BLaER1 treated with 17β-estradiol and CSF1 and Interleukin-3, amounts not matched to agents 10 nM and 100 nM (cell line): ENCODE measurements around the gene METTL22.

Source experiments
- H3K27ac ChIP-seq, 11 experiments: shearing (Covaris generic); formaldehyde crosslinking; 2 replicates each; pipeline ENCODE4 v1.8.1; 2022
- H3K27me3 ChIP-seq, 11 experiments: shearing (Covaris generic); formaldehyde crosslinking; 2 replicates each; pipeline ENCODE4 v1.8.1; 2022
- H3K36me3 ChIP-seq, 11 experiments: shearing (Covaris generic); formaldehyde crosslinking; 2 replicates each; pipeline ENCODE4 v1.8.1; 2022
- H3K4me1 ChIP-seq, 10 experiments: shearing (Covaris generic); formaldehyde crosslinking; 2 replicates each; pipeline ENCODE4 v1.8.1; 2022
- H3K4me2 ChIP-seq, 11 experiments: shearing (Covaris generic); formaldehyde crosslinking; 2 replicates each; pipeline ENCODE4 v1.8.1; 2022
- H3K4me3 ChIP-seq, 10 experiments: shearing (Covaris generic); formaldehyde crosslinking; 2 replicates each; pipeline ENCODE4 v1.8.1; 2022
- H3K9ac ChIP-seq, 11 experiments: shearing (Covaris generic); formaldehyde crosslinking; 2 replicates each; pipeline ENCODE4 v1.8.1; 2022
- H3K9me3 ChIP-seq, 11 experiments: shearing (Covaris generic); formaldehyde crosslinking; replicated peaks in 1 of 11; 2 replicates each; pipeline ENCODE4 v1.8.1; 2022
- H4K20me1 ChIP-seq, 11 experiments: shearing (Covaris generic); formaldehyde crosslinking; 2 replicates each; pipeline ENCODE4 v1.8.1; 2022
- Cebpa-rat ChIP-seq, 11 experiments: shearing (Covaris generic); IDR thresholded peaks; 2 replicates each; pipeline ENCODE4 v1.8.1; 2022

Gene METTL22

DNA sequence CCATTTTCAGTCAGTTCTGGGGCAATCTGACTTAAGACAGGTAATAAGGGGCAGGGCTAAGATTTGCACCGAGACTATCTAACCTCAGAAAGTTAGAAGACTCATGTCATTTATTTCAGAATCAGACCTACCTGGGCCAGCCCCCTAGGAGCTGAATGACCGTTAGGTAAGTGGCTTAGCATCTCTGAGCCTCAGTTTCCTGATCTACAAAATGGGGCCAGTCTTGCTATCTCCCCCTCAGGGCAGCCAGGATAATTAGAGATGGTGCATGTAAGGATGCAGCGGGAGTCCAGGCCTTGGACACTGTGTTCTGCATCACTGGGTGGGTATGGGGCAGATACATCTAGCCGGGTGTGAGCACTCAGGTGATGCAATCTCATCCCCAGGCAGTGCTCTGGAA is 10.4 kb upstream of the METTL22 start:
- H3K36me3 ChIP-seq: no peaks in the 10 kb centered on the region
- no peaks in the 10 kb centered on the region for H3K27me3 ChIP-seq
- H3K4me3 ChIP-seq: no peak overlapping the region
- H3K27ac ChIP-seq: no peak overlapping the region
- no peaks in the 10 kb centered on the region for H4K20me1 ChIP-seq
- peaks cover 0 to 9% (median 0%) of the 10 kb centered on the region in 11 experiments; a peak in 3 of 22 replicates for H3K9me3 ChIP-seq
- TF ChIP-seq Cebpa-rat (IDR thresholded peaks at IDR 0.05): no peak
- H3K4me2 ChIP-seq: no peak overlapping the region
- H3K9ac ChIP-seq: no peak overlapping the region
- H3K4me1 ChIP-seq: peaks cover 0 to 10% (median 6%) of the 10 kb centered on the region in 10 experiments; a peak in 14 of 20 replicates

DNA sequence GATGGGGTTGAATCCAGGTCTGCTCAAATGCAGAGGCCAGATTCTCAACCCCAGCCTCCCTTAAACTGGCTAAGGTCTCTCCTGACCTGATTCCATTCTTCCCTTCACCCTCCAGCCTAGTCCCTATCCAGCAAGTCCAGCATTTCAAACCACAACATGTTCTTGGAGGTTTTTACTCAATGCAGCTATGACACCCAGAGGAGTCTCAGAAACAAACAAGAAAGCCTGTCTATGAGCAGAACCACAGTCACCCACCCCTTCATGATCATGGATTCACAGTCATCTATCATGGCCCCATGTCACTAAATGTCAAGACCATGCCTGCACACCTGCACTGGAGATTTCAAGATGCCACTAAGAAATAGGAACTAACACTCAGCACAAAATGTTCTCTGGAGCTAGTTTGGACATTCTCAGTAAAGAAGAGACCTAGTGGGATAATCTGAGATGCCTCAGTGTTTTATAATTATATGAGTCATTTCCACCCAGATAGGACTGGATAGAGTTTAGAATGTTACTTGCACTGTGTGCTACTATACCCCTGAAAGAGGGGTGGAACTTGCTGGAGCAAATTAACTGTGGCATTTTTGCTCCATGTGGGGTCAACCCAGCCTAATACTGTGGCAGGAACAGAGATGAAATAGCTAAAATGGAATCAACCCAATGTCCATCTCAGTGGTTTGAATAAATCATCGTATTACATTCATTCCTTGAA is 9.5 kb upstream of the METTL22 start:
- no peak overlapping the region for H3K27ac ChIP-seq
- no peak overlapping the region for H3K4me2 ChIP-seq
- no peaks in the 10 kb centered on the region for H3K9me3 ChIP-seq
- H3K4me3 ChIP-seq: no peak overlapping the region
- no peaks in the 10 kb centered on the region for H3K27me3 ChIP-seq
- TF ChIP-seq Cebpa-rat (IDR thresholded peaks at IDR 0.05): no peak
- H3K9ac ChIP-seq: no peak overlapping the region
- no peaks in the 10 kb centered on the region for H3K36me3 ChIP-seq
- peaks cover 0 to 18% (median 10%) of the 10 kb centered on the region in 10 experiments; a peak in 14 of 20 replicates for H3K4me1 ChIP-seq
- H4K20me1 ChIP-seq: no peaks in the 10 kb centered on the region

DNA sequence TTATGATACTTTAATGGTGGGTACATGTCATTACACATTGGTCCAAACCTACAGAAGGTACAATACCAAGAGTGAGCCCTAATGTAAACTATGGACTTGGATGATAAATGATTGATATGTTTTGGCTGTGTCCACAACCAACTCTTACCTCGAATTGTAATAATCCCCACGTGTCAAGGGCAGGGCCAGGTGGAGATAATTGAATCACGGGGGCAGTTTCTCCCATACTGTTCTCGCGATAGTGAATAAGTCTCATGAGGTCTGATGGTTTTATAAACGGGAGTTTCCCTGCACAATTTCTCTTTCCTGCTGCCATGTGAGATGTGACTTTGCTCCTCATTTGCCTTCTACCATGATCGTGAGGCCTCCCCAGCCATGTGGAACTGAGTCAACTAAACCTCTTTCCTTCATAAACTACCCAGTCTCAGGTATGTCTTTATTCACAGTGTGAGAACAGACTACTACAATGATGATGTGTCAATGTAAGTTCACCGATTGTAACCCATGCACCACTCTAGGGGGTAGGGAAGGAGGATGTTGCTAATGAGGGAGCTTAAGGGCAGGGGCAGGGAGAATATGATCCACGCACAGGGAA is 7.0 kb upstream of the METTL22 start:
- no peak overlapping the region for H3K27ac ChIP-seq
- H3K9me3 ChIP-seq: peaks cover 0 to 1% (median 0%) of the 10 kb centered on the region in 11 experiments; a peak in 1 of 22 replicates
- TF ChIP-seq Cebpa-rat (IDR thresholded peaks at IDR 0.05): no peak
- H4K20me1 ChIP-seq: no peaks in the 10 kb centered on the region
- peak overlapping the region in 2 of 11 experiments; percentile 14 to 24; a peak in 1 of 22 replicates for H3K4me2 ChIP-seq
- peaks cover 13 to 43% (median 32%) of the 10 kb centered on the region in 10 experiments; a peak in 19 of 20 replicates for H3K4me1 ChIP-seq
- no peak overlapping the region for H3K9ac ChIP-seq
- H3K36me3 ChIP-seq: no peaks in the 10 kb centered on the region
- H3K4me3 ChIP-seq: no peak overlapping the region
- H3K27me3 ChIP-seq: no peaks in the 10 kb centered on the region

DNA sequence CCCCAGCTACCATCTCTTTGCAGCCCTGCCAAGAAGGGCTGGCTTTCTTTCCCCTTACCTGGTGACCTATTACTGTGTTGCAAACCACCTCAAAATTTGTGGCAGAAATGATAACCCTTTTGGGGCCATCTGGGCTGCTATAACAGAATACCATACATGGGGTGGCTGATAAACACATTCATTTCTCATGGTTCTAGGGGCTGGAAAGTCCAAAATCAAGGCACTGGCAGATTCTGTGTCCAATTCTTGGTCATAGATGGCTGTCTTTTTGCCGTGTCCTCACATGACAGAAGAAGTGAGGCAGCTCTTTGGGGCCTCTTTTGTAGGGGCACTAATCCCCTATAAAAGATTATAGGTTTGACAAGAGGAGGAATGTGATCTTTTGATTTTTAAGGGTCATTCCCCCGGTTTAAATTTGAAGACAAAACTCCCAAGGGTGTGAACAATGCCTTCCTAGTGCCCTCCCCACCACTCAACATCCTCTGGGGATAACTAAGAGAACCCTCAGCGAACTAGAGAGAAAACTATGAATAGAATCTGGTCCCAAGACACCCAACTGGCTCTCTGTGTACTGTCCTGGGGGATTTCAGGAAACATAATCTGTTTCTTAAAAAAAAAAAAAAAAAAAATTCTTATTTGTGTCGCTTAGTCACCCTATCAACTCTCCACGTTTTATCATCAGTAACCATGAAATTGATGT is 1.7 kb upstream of the METTL22 start:
- no peak for TF ChIP-seq Cebpa-rat (IDR thresholded peaks at IDR 0.05)
- H3K4me2 ChIP-seq: peak overlapping the region; percentile 48 to 98 (median 86)

DNA sequence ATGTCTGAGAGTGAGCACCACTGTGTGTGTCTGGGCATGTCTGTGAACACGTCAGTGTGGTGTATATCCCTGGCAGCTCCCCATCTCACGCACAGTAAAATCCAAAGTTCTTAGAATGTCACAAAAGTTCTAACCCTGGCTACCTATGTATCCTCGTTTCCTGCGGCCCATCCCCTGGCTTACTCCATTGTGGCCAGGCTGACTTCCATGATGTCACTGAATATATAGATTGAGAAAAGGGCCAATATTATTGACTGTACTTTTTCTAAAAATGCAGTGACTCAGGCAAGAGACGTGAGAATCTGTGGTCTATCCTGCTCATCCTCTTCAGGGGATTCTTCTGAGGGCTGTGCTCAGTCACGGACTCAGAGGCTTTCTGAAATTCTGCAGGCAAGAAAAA is 963 bp upstream of the METTL22 start:
- H3K27ac ChIP-seq: peak overlapping the region in 6 of 11 experiments; percentile 54 to 97 (median 94); a peak in 12 of 22 replicates
- no peak for TF ChIP-seq Cebpa-rat (IDR thresholded peaks at IDR 0.05)
- peaks cover 42 to 91% (median 82%) of the 10 kb centered on the region in 10 experiments for H3K4me1 ChIP-seq
- H3K36me3 ChIP-seq: peaks cover 14 to 26% (median 18%) of the 10 kb centered on the region in 11 experiments
- H3K4me2 ChIP-seq: peak overlapping the region in 8 of 11 experiments; percentile 79 to 98 (median 92); a peak in 16 of 22 replicates
- peak overlapping the region in 4 of 11 experiments; percentile 33 to 98 (median 78); a peak in 5 of 22 replicates for H3K9ac ChIP-seq
- H3K4me3 ChIP-seq: no peak overlapping the region
- H3K9me3 ChIP-seq: peaks cover 0 to 5% (median 0%) of the 10 kb centered on the region in 11 experiments; a peak in 1 of 22 replicates
- H3K27me3 ChIP-seq: no peaks in the 10 kb centered on the region
- H4K20me1 ChIP-seq: peaks cover 0 to 32% (median 21%) of the 10 kb centered on the region in 11 experiments; a peak in 14 of 22 replicates

More for the DNA sequence above, 1.7 kb upstream of the METTL22 start:
- Histone ChIP-seq H3K27ac (peak overlapping the region in 7 of 11 experiments; percentile 8 to 97 (median 92); a peak in 12 of 22 replicates), H3K9ac (peak overlapping the region in 6 of 11 experiments; percentile 14 to 98 (median 56); a peak in 9 of 22 replicates), H3K36me3 (peaks cover 7 to 19% (median 12%) of the 10 kb centered on the region in 11 experiments; a peak in 17 of 22 replicates), H3K9me3 (peaks cover 0 to 5% (median 0%) of the 10 kb centered on the region in 11 experiments; a peak in 1 of 22 replicates), H3K4me3 (peak overlapping the region in 1 of 10 experiments; percentile 1; a peak in 3 of 20 replicates), H3K4me1 (peaks cover 39 to 87% (median 76%) of the 10 kb centered on the region in 10 experiments), H3K27me3 (no peaks in the 10 kb centered on the region), H4K20me1 (peaks cover 0 to 25% (median 14%) of the 10 kb centered on the region in 11 experiments; a peak in 13 of 22 replicates)

DNA sequence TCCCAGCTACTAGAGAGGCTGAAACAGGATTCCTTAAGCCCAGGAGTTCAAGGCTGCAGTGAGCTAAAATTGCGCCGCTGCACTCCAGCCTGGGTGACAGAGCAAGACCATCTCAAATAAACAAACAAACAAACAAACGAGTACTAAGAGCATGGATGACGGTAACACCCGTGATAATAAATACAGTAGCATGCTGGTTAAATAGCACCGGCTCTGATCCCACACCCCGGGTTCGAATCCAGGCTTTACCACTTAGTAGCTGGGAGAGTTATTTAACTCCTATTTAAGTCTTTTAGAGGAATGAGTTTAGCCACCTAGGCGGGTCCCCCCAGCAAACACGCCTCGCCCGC is 301 bp upstream of the METTL22 start:
- peaks cover 21 to 32% (median 25%) of the 10 kb centered on the region in 11 experiments for H3K36me3 ChIP-seq
- no peak for TF ChIP-seq Cebpa-rat (IDR thresholded peaks at IDR 0.05)
- peak overlapping the region; percentile 38 to 98 (median 90) for H3K4me2 ChIP-seq
- peaks cover 0 to 39% (median 28%) of the 10 kb centered on the region in 11 experiments; a peak in 15 of 22 replicates for H4K20me1 ChIP-seq
- H3K4me3 ChIP-seq: peak overlapping the region; percentile 82 to 99 (median 98)
- peaks cover 44 to 91% (median 82%) of the 10 kb centered on the region in 10 experiments for H3K4me1 ChIP-seq
- H3K9ac ChIP-seq: peak overlapping the region; percentile 91 to 99 (median 97)
- H3K27me3 ChIP-seq: no peaks in the 10 kb centered on the region
- peak overlapping the region; percentile 92 to 98 (median 96); a peak in 19 of 22 replicates for H3K27ac ChIP-seq
- peaks cover 0 to 5% (median 0%) of the 10 kb centered on the region in 11 experiments; a peak in 1 of 22 replicates for H3K9me3 ChIP-seq

DNA sequence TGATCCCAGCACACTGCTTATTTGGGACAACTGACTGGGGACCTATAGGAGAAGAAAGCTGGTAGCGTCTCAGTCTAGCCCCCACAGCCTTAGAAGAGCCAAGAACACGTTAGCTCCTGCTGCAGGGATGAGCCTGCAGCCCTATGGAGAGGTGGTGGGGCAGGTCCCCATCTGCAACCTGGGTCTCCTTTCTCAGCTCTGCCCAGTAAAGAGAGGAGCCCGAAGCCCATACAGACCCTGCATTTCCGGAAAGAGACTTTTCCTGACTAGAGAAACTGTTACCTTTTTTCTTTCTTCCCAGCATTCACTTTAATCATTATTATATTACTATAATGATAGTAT is 788 bp downstream of the METTL22 start:
- Histone ChIP-seq H3K9ac (peak overlapping the region; percentile 91 to 99 (median 97)), H3K4me1 (peaks cover 54 to 92% (median 90%) of the 10 kb centered on the region in 10 experiments), H3K9me3 (peaks cover 0 to 5% (median 0%) of the 10 kb centered on the region in 11 experiments; a peak in 1 of 22 replicates), H3K36me3 (peaks cover 32 to 43% (median 36%) of the 10 kb centered on the region in 11 experiments), H3K27ac (peak overlapping the region; percentile 92 to 98 (median 96)), H3K27me3 (no peaks in the 10 kb centered on the region), H4K20me1 (peaks cover 0 to 50% (median 38%) of the 10 kb centered on the region in 11 experiments; a peak in 17 of 22 replicates), H3K4me3 (peak overlapping the region; percentile 82 to 99 (median 98)), H3K4me2 (peak overlapping the region; percentile 79 to 99 (median 93))
- TF ChIP-seq Cebpa-rat (IDR thresholded peaks at IDR 0.05): no peak

DNA sequence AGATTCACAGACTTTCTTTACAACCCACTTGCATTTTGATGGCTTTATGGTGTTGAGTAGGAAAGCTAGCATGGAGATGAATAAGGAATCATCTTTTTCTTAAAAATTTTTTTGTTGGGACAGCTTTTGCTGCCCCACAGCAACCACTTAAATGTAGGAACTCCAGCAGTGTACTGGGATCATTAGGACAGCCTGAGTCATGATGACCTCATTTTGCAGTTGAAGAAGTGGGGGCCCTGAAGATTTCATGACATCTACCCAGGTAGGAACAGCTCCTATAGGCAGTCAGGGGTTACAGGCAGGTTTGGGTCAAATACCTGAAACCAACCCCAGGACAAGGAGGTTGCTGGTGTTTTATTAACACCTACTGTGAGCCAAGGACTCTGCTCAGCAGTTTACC is 2.1 kb downstream of the METTL22 start:
- Histone ChIP-seq H3K4me2 (peak overlapping the region; percentile 79 to 99 (median 93)), H4K20me1 (peaks cover 0 to 63% (median 48%) of the 10 kb centered on the region in 11 experiments; a peak in 17 of 22 replicates), H3K27ac (peak overlapping the region in 1 of 11 experiments; percentile 96; a peak in 2 of 22 replicates), H3K4me3 (peak overlapping the region in 3 of 10 experiments; percentile 83 to 98 (median 98); a peak in 2 of 20 replicates), H3K4me1 (peaks cover 59 to 93% (median 88%) of the 10 kb centered on the region in 10 experiments), H3K36me3 (peaks cover 45 to 57% (median 49%) of the 10 kb centered on the region in 11 experiments), H3K27me3 (no peaks in the 10 kb centered on the region), H3K9ac (peak overlapping the region in 5 of 11 experiments; percentile 2 to 97 (median 18); a peak in 5 of 22 replicates), H3K9me3 (peaks cover 0 to 5% (median 0%) of the 10 kb centered on the region in 11 experiments; a peak in 1 of 22 replicates)
- TF ChIP-seq Cebpa-rat (IDR thresholded peaks at IDR 0.05): no peak
